ENCODE results near the gene OBSCN. TPM values are rescaled to one million over a fixed set of nuclear protein-coding genes. Genes with fewer than 3 reads are reported as not detected.

Gene OBSCN
- total and polyA plus RNA-seq, 2 donors (not counting 1 experiment from before 2014, with no cell fraction given): 10.0 to 63.9 TPM

DNA sequence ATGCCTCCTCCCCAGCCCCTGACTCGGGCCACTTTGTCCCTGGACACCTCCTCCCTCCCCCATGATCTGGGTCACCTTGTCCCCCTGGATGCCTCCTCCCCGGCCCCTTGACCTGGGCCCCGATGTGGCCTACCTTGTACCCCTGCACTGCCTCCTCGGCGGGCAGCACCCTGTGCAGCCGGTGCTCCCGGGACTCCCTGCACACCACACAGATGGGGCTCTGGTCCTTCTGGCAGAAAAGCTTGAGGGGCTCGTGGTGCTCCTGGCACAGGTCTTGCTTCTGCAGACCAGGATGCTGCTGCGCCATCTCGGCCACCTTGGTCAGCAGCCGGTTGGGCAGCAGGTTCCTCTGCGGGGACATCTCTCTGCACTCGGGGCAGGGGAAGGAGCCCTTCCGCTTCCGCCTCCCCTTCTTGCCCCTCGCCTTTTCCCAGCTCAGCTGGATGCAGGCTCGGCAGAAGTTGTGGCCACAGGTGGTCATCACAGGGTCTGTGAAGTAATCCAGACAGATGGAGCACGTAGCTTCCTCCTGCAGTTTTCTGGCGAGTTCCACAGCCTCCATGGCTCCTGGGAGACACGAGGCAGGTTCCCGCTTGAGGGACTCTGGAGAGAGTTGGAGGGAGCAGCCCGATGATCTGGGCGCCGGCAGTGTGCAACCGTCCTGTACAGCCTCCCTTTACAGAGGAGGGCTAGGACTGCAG is 206.8 kb downstream of the OBSCN start:
- H3K27me3 ChIP-seq (replicated peaks in 1 of 4; ENCODE audit: control extremely low read depth in 1 of 4, control insufficient read depth in 3 of 4, insufficient read depth in 4 of 4, low read length in 3 of 4): peaks cover 0 to 31% (median 23%) of the 10 kb centered on the region in 4 experiments
- peaks cover 16% of the 10 kb centered on the region for H3K4me1 Mint-ChIP-seq
- H3K4me3 ChIP-seq (ENCODE audit: control extremely low read depth in 1 of 5, extremely low read depth in 1 of 5, insufficient read depth in 1 of 5, low read depth in 2 of 5, low read length in 4 of 5): no peak overlapping the region
- no peak overlapping the region for H3K4me2 ChIP-seq (replicated peaks; ENCODE audit: low read depth, low read length, poor library complexity, severe bottlenecking)
- peaks cover 0 to 11% (median 0%) of the 10 kb centered on the region in 3 donors for H3K9me3 ChIP-seq (ENCODE audit: control extremely low read depth in 1 of 3, control insufficient read depth in 2 of 3, insufficient read depth in 1 of 3, low read length in 2 of 3)
- H3K4me1 ChIP-seq (ENCODE audit: control insufficient read depth in 2 of 2, insufficient read depth in 2 of 2, low read length in 2 of 2): peaks cover 17 to 20% of the 10 kb centered on the region in 2 donors
- H2AFZ ChIP-seq (ENCODE audit: insufficient read depth, low read depth, low read length, poor library complexity, severe bottlenecking): no peak overlapping the region
- ChIA-PET POLR2A (interaction anchor here (0.8 kb wide), 1 partner anchor 8 kb away, joined by 6 read pairs; the partner anchor contains the start of gene TRIM11), CTCF (interaction anchor here (1.0 kb wide), 1 partner anchor 201 kb away, joined by 3 read pairs; no protein-coding TSS in a partner anchor)
- H3K27ac Mint-ChIP-seq: no peak overlapping the region
- DNase-seq (no peak), ATAC-seq (ENCODE audit: low read depth) (no peak)
- H4K20me1 ChIP-seq (ENCODE audit: control insufficient read depth, insufficient read depth, low read length, poor library complexity, severe bottlenecking): no peaks in the 10 kb centered on the region
- no peak for TF ChIP-seq EZH2 (IDR thresholded peaks at IDR 0.05; ENCODE audit: borderline replicate concordance, insufficient read depth, low read depth, low read length, poor library complexity, severe bottlenecking)
- TF ChIP-seq, protein P1, sequence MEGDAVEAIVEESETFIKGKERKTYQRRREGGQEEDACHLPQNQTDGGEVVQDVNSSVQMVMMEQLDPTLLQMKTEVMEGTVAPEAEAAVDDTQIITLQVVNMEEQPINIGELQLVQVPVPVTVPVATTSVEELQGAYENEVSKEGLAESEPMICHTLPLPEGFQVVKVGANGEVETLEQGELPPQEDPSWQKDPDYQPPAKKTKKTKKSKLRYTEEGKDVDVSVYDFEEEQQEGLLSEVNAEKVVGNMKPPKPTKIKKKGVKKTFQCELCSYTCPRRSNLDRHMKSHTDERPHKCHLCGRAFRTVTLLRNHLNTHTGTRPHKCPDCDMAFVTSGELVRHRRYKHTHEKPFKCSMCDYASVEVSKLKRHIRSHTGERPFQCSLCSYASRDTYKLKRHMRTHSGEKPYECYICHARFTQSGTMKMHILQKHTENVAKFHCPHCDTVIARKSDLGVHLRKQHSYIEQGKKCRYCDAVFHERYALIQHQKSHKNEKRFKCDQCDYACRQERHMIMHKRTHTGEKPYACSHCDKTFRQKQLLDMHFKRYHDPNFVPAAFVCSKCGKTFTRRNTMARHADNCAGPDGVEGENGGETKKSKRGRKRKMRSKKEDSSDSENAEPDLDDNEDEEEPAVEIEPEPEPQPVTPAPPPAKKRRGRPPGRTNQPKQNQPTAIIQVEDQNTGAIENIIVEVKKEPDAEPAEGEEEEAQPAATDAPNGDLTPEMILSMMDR (IDR thresholded peaks at IDR 0.05): no peak
- no peaks in the 10 kb centered on the region for H3K36me3 ChIP-seq (replicated peaks in 1 of 2; ENCODE audit: control extremely low read depth in 1 of 2, control insufficient read depth in 1 of 2, extremely low read depth in 1 of 2, insufficient read depth in 2 of 2, low read length in 1 of 2)
- 93% methylated on average over 25 of the region's 25 CpGs for WGBS (ENCODE audit: insufficient coverage)
- H3K27ac ChIP-seq (ENCODE audit: low read length in 2 of 2): no peak overlapping the region
- no peak overlapping the region for H3K9ac ChIP-seq (ENCODE audit: low read length)
- H3K4me3 Mint-ChIP-seq: no peak overlapping the region
- peaks cover 36% of the 10 kb centered on the region for H3K27me3 Mint-ChIP-seq
- intact Hi-C loops (cut with micrococcal nuclease): no loop called here
- no peaks in the 10 kb centered on the region for H3K79me2 ChIP-seq (ENCODE audit: control insufficient read depth, insufficient read depth, low read length)
- H3K9me3 Mint-ChIP-seq (ENCODE audit: insufficient read depth): no peaks in the 10 kb centered on the region

DNA sequence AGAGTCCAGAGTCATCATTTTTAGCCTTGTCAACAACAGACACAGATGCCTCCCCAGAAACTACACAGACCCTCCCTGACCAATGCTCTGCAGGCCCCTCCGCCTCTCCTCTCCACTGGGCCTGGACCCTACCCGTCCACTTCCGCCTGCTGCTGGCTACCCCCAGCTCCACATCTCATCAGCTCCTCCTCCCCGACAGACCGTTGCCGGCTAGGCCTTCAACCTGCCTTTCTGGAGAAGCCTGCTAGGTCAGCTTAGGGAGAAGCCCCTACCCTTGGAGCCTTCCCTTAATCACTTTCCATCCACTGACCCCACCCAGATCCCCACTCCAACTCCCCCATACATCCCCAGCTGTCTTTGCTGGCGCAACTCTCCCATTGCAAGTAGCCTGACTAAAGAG is 207.4 kb downstream of the OBSCN start:
- ATAC-seq (ENCODE audit: low read depth) (no peak), DNase-seq (no peak)
- no peaks in the 10 kb centered on the region for H3K9me3 Mint-ChIP-seq (ENCODE audit: insufficient read depth)
- Histone ChIP-seq H3K27me3 (replicated peaks in 1 of 4; ENCODE audit: control extremely low read depth in 1 of 4, control insufficient read depth in 3 of 4, insufficient read depth in 4 of 4, low read length in 3 of 4) (peaks cover 0 to 36% (median 25%) of the 10 kb centered on the region in 4 experiments), H2AFZ (ENCODE audit: insufficient read depth, low read depth, low read length, poor library complexity, severe bottlenecking) (no peak overlapping the region), H3K27ac (ENCODE audit: low read length in 2 of 2) (no peak overlapping the region), H3K9me3 (ENCODE audit: control extremely low read depth in 1 of 3, control insufficient read depth in 2 of 3, insufficient read depth in 1 of 3, low read length in 2 of 3) (peaks cover 0 to 11% (median 0%) of the 10 kb centered on the region in 3 donors), H3K4me3 (ENCODE audit: control extremely low read depth in 1 of 5, extremely low read depth in 1 of 5, insufficient read depth in 1 of 5, low read depth in 2 of 5, low read length in 4 of 5) (no peak overlapping the region), H3K79me2 (ENCODE audit: control insufficient read depth, insufficient read depth, low read length) (no peaks in the 10 kb centered on the region), H3K4me2 (replicated peaks; ENCODE audit: low read depth, low read length, poor library complexity, severe bottlenecking) (no peak overlapping the region), H3K4me1 (ENCODE audit: control insufficient read depth in 2 of 2, insufficient read depth in 2 of 2, low read length in 2 of 2) (peaks cover 17 to 20% of the 10 kb centered on the region in 2 donors), H3K36me3 (replicated peaks in 1 of 2; ENCODE audit: control extremely low read depth in 1 of 2, control insufficient read depth in 1 of 2, extremely low read depth in 1 of 2, insufficient read depth in 2 of 2, low read length in 1 of 2) (no peaks in the 10 kb centered on the region), H3K9ac (ENCODE audit: low read length) (no peak overlapping the region), H4K20me1 (ENCODE audit: control insufficient read depth, insufficient read depth, low read length, poor library complexity, severe bottlenecking) (no peaks in the 10 kb centered on the region)
- H3K4me3 Mint-ChIP-seq: peak overlapping the region; percentile 78
- POLR2A ChIA-PET: interaction anchor here (0.8 kb wide), 1 partner anchor 8 kb away, joined by 6 read pairs; the partner anchor contains the start of gene TRIM11
- peaks cover 42% of the 10 kb centered on the region for H3K27me3 Mint-ChIP-seq
- CTCF ChIA-PET: interaction anchor here (1.0 kb wide), 1 partner anchor 201 kb away, joined by 3 read pairs; no protein-coding TSS in a partner anchor
- H3K4me1 Mint-ChIP-seq: peaks cover 16% of the 10 kb centered on the region
- 85% methylated on average over 6 of the region's 7 CpGs for WGBS (ENCODE audit: insufficient coverage)
- TF ChIP-seq EZH2 (IDR thresholded peaks at IDR 0.05; ENCODE audit: borderline replicate concordance, insufficient read depth, low read depth, low read length, poor library complexity, severe bottlenecking): no peak
- TF ChIP-seq, protein P1 (IDR thresholded peaks at IDR 0.05): no peak
- H3K27ac Mint-ChIP-seq: no peak overlapping the region
- intact Hi-C loops (cut with micrococcal nuclease): no loop called here
